H1 (cell line): ENCODE measurements around the gene CUL9. TPM values are rescaled to one million over a fixed set of nuclear protein-coding genes. Genes with fewer than 3 reads are reported as not detected.

Experiments used
- CTCF ChIA-PET: fragments of 300-600 bp; sonication (Branson Sonifier 250); formaldehyde crosslinking; loops from one replicate; lab custom pipeline; 2021; ENCODE audit not compliant: partially characterized antibody; lab: Charles Lee
- POLR2A ChIA-PET: fragments of 300-600 bp; sonication (Branson Sonifier 250); formaldehyde crosslinking; loops from one replicate; lab custom pipeline; 2021; ENCODE audit warnings: inconsistent platforms; ENCODE audit not compliant: partially characterized antibody; lab: Charles Lee
- DNase-seq, 2 experiments: peaks; one replicate each; pipeline versions ENCODE4 v3.0.0 to v3.0.0-alpha.2; 2010 to 2022; ENCODE audit warnings: low spot score in 2 of 2, low read depth in 1 of 2, mixed read lengths in 1 of 2
- FAIRE-seq: peaks from 2 replicates; lab custom pipeline; 2011; peaks lifted over from hg19 to GRCh38; lab: Jason Lieb, UNC
- H2AFZ ChIP-seq: 2 replicates; pipeline ENCODE4 v1.8.1; 2012; ENCODE audit warnings: low read length, inconsistent platforms
- H2AK5ac ChIP-seq: 2 replicates; pipeline ENCODE4 v1.6.1; 2013; ENCODE audit warnings: low read depth, low read length
- H2BK120ac ChIP-seq: replicated peaks from 2 replicates; pipeline ENCODE3; 2013; ENCODE audit warnings: low read depth, low read length, inconsistent platforms
- H2BK12ac ChIP-seq: 2 replicates; pipeline ENCODE4 v1.6.1; 2013; ENCODE audit warnings: low read depth, low read length
- H2BK15ac ChIP-seq: 2 replicates; pipeline ENCODE4 v1.6.1; 2013; ENCODE audit warnings: low read length
- H2BK20ac ChIP-seq: 2 replicates; pipeline ENCODE4 v1.6.1; 2013; ENCODE audit warnings: low read length
- H2BK5ac ChIP-seq: 2 replicates; pipeline ENCODE4 v1.6.1; 2013; ENCODE audit warnings: low read depth, low read length
- H3K14ac ChIP-seq: 2 replicates; pipeline ENCODE4 v1.6.1; 2013; ENCODE audit warnings: inconsistent platforms; ENCODE audit not compliant: insufficient read length
- H3K18ac ChIP-seq: 2 replicates; pipeline ENCODE4 v1.6.1; 2013; ENCODE audit warnings: low read length; ENCODE audit errors: extremely low read depth
- H3K23ac ChIP-seq: 2 replicates; pipeline ENCODE4 v1.6.1; 2013; ENCODE audit warnings: inconsistent platforms; ENCODE audit not compliant: insufficient read length
- H3K23me2 ChIP-seq: 2 replicates; pipeline ENCODE4 v1.6.1; 2013; ENCODE audit warnings: low read depth, low read length
- H3K27ac ChIP-seq: 2 replicates; pipeline ENCODE4 v1.6.1; 2011; ENCODE audit warnings: low read depth, low read length, inconsistent platforms
- H3K27me3 ChIP-seq, 4 experiments: replicated peaks in 1 of 4; 1 replicate in 1 of 4; 2 replicates in 3 of 4; pipeline versions ENCODE4 v1.6.1 to v1.8.1; 2011 to 2013; ENCODE audit warnings: low read length in 3 of 4, mild to moderate bottlenecking in 3 of 4, inconsistent platforms in 2 of 4, mixed read lengths in 2 of 4, moderate library complexity in 1 of 4; ENCODE audit not compliant: control insufficient read depth in 3 of 4, insufficient read depth in 3 of 4; ENCODE audit errors: extremely low read depth in 1 of 4
- H3K36me3 ChIP-seq, 4 experiments: 2 replicates each; pipeline versions ENCODE4 v1.6.1 to v1.8.1; 2011 to 2013; ENCODE audit warnings: mild to moderate bottlenecking in 4 of 4, low read length in 3 of 4, moderate library complexity in 2 of 4, control low read depth in 1 of 4, inconsistent platforms in 1 of 4; ENCODE audit not compliant: insufficient read depth in 4 of 4, control insufficient read depth in 2 of 4
- H3K4ac ChIP-seq: replicated peaks from 2 replicates; pipeline ENCODE3; 2013; ENCODE audit warnings: low read length, low read depth, mixed read lengths, inconsistent platforms; ENCODE audit not compliant: insufficient read length
- H3K4me1 ChIP-seq, 4 experiments: replicated peaks in 1 of 4; 1 replicate in 1 of 4; 2 replicates in 3 of 4; pipeline versions ENCODE4 v1.6.1 to v1.8.1; 2011 to 2013; ENCODE audit warnings: low read length in 3 of 4, inconsistent platforms in 2 of 4, mixed read lengths in 1 of 4; ENCODE audit not compliant: insufficient read depth in 4 of 4, control insufficient read depth in 3 of 4
- H3K4me2 ChIP-seq, 2 experiments: 2 replicates each; pipeline versions ENCODE4 v1.6.1 to v1.8.1; 2011 to 2013; ENCODE audit warnings: low read depth in 2 of 2, low read length in 2 of 2, control low read depth in 1 of 2, inconsistent platforms in 1 of 2, mild to moderate bottlenecking in 1 of 2; ENCODE audit not compliant: insufficient read depth in 1 of 2
- H3K4me3 ChIP-seq, 4 experiments: fragments of 200-600, 300-600 bp in 1 of 4; sonication (generic), shearing (Covaris generic), sonication (Bioruptor Twin) in 1 of 4; 2 replicates each; pipeline versions ENCODE4 v1.5.1 to v1.8.1; 2011 to 2016; ENCODE audit warnings: low read length in 4 of 4, low read depth in 3 of 4, control low read depth in 2 of 4, inconsistent platforms in 2 of 4, mild to moderate bottlenecking in 2 of 4, mixed read lengths in 1 of 4, moderate library complexity in 1 of 4; ENCODE audit not compliant: insufficient read depth in 2 of 4; ENCODE audit errors: extremely low read depth in 1 of 4
- H3K56ac ChIP-seq: replicated peaks from 2 replicates; pipeline ENCODE3; 2013; ENCODE audit warnings: low read depth, mild to moderate bottlenecking, mixed read lengths, low read length, inconsistent platforms; ENCODE audit not compliant: insufficient read length
- H3K79me1 ChIP-seq: 2 replicates; pipeline ENCODE4 v1.6.1; 2013; ENCODE audit warnings: low read depth, low read length, control low read depth
- H3K79me2 ChIP-seq, 2 experiments: 2 replicates each; pipeline versions ENCODE4 v1.6.1 to v1.8.1; 2012 to 2013; ENCODE audit warnings: low read length in 2 of 2, mild to moderate bottlenecking in 2 of 2, inconsistent platforms in 1 of 2; ENCODE audit not compliant: insufficient read depth in 2 of 2, control insufficient read depth in 1 of 2
- H3K9ac ChIP-seq, 4 experiments: replicated peaks in 1 of 4; 1 replicate in 1 of 4; 2 replicates in 3 of 4; pipeline versions ENCODE4 v1.6.1 to v1.8.1; 2011 to 2013; ENCODE audit warnings: low read depth in 3 of 4, low read length in 3 of 4, control low read depth in 2 of 4, mild to moderate bottlenecking in 2 of 4, moderate library complexity in 2 of 4, inconsistent platforms in 1 of 4; ENCODE audit errors: extremely low read depth in 1 of 4
- H3K9me3 ChIP-seq, 2 experiments: 2 replicates each; pipeline versions ENCODE4 v1.6.1 to v1.8.1; 2012 to 2013; ENCODE audit warnings: mild to moderate bottlenecking in 2 of 2, moderate library complexity in 2 of 2, control low read depth in 1 of 2, inconsistent platforms in 1 of 2, low read depth in 1 of 2, low read length in 1 of 2, mixed read lengths in 1 of 2; ENCODE audit not compliant: insufficient read depth in 2 of 2
- H4K20me1 ChIP-seq, 2 experiments: replicated peaks in 1 of 2; 2 replicates each; pipeline versions ENCODE3 to v1.8.1; 2011 to 2013; ENCODE audit warnings: inconsistent platforms in 2 of 2, low read length in 2 of 2, mild to moderate bottlenecking in 1 of 2; ENCODE audit not compliant: insufficient read depth in 2 of 2, control insufficient read depth in 1 of 2
- H4K5ac ChIP-seq: 2 replicates; pipeline ENCODE4 v1.6.1; 2013; ENCODE audit warnings: low read length, low read depth, mixed read lengths, inconsistent platforms; ENCODE audit not compliant: insufficient read length
- H4K8ac ChIP-seq: 2 replicates; pipeline ENCODE4 v1.8.0; 2013; ENCODE audit warnings: mild to moderate bottlenecking, moderate library complexity, low read length, inconsistent platforms; ENCODE audit not compliant: insufficient read depth; ENCODE audit errors: extremely low read depth
- H4K91ac ChIP-seq: replicated peaks from 2 replicates; pipeline ENCODE3; 2013; ENCODE audit warnings: low read length, mixed read lengths, inconsistent platforms; ENCODE audit not compliant: insufficient read length
- CEBPB ChIP-seq: IDR thresholded peaks from 2 replicates; pipeline ENCODE4 v1.6.1; 2012; ENCODE audit warnings: low read depth, low read length
- CHD2 ChIP-seq: IDR thresholded peaks from 2 replicates; pipeline ENCODE4 v1.6.1; 2012; ENCODE audit warnings: low read length, improper control_type of control experiment
- KDM4A ChIP-seq: IDR thresholded peaks from one replicate; pipeline ENCODE4 v1.7.1; 2012; ENCODE audit warnings: low read depth, mild to moderate bottlenecking, moderate library complexity, low read length, inconsistent platforms; ENCODE audit not compliant: severe bottlenecking
- RFX5 ChIP-seq: IDR thresholded peaks from 2 replicates; pipeline ENCODE4 v1.6.1; 2011; ENCODE audit warnings: low read depth, low read length, improper control_type of control experiment, borderline replicate concordance
- SP1 ChIP-seq: IDR thresholded peaks from 2 replicates; pipeline ENCODE4 v1.6.1; 2011; ENCODE audit warnings: low read depth, low read length
- WGBS, 2 experiments: shearing (Covaris generic) in 1 of 2; methylation state at CpG; one replicate each; pipeline versions ENCODE4 v1.1.6 to v1.1.7; 2013 to 2015; ENCODE audit warnings: low lambda C conversion rate in 2 of 2, mixed read lengths in 2 of 2, inconsistent platforms in 1 of 2, low coverage in 1 of 2, missing lambda C conversion rate in 1 of 2; ENCODE audit not compliant: insufficient replicate concordance in 2 of 2, insufficient coverage in 1 of 2, insufficient read length in 1 of 2; ENCODE audit errors: extremely low coverage in 1 of 2, missing lambda C conversion rate in 1 of 2; 5-methylcytosine and 5-hydroxymethylcytosine counted together
- polyA plus RNA-seq, 7 experiments: library from polyadenylated mRNA; depleted of rRNA in 3 of 7; stranded (reverse) in 5 of 7; unstranded in 2 of 7; fragments of >200 nt in 5 of 7; fragments of 200-250 nt in 2 of 7; gene quantifications; 1 replicate in 5 of 7; 2 replicates in 1 of 7; 4 replicates in 1 of 7; pipeline versions ENCODE4 v1.2.1 to v1.2.3, GENCODE V29; 2011 to 2013; ENCODE audit warnings: missing spikeins in 2 of 7, mixed read lengths in 2 of 7
- total RNA-seq: library from RNA; stranded (reverse); fragmentation: NEBNext Ultra II Directional; extraction: Animal tissue kit (Norgen Biotek cat#: 25700); gene quantifications from 2 replicates; pipeline ENCODE4 v1.2.1, GENCODE V29; 2021
- TF ChIP-seq, protein P1 (sequence below): IDR thresholded peaks from 2 replicates; pipeline ENCODE4 v1.6.1; 2011; ENCODE audit warnings: low read depth, mild to moderate bottlenecking, low read length; ENCODE audit not compliant: insufficient read depth
- TF ChIP-seq, protein P2 (sequence below): IDR thresholded peaks from 2 replicates; pipeline ENCODE4 v1.6.1; 2012; ENCODE audit warnings: low read length, inconsistent platforms

CUL9 gene
- total and polyA plus RNA-seq, 2 of the 8 experiments (the other 6 are each of a cell fraction or from before 2014, with no cell fraction given): 7.7 to 9.8 TPM

DNA sequence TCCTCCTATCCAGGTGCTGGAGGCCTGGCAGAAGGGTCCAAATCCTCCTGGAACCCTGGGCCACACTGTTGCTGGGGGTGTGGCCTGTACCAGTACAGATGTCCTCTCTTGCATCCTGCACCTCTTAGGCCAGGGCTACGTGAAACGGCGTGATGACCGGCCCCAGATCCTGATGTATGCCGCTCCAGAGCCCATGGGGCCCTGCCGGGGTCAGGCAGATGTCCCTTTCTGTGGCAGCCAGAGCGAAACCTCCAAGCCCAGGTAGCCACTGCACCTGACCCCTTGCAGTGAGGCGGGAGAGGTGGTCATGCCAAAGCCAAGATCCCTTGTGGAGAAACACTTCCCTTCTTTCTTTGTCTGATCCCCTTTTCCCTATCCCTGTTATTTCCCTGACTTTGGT lies 33.1 kb downstream of the CUL9 start:
- Histone ChIP-seq H3K9me3 (no peaks in the 10 kb centered on the region), H4K20me1 (peaks cover 3% of the 10 kb centered on the region in 2 experiments), H3K23ac (no peak overlapping the region), H3K4me1 (no peaks in the 10 kb centered on the region; a peak in 1 of 7 replicates), H3K4me3 (no peak overlapping the region), H3K36me3 (no peaks in the 10 kb centered on the region), H3K79me2 (no peaks in the 10 kb centered on the region), H3K9ac (no peak overlapping the region), H2BK20ac (no peak overlapping the region), H3K14ac (no peak overlapping the region), H3K23me2 (no peaks in the 10 kb centered on the region), H2BK12ac (no peak overlapping the region), H3K4me2 (no peak overlapping the region), H2BK5ac (no peak overlapping the region), H2AK5ac (no peak overlapping the region), H2BK120ac (no peak overlapping the region), H3K56ac (no peak overlapping the region), H4K91ac (no peak overlapping the region), H3K27ac (no peak overlapping the region), H3K4ac (no peak overlapping the region), H2AFZ (no peak overlapping the region), H4K8ac (no peak overlapping the region), H2BK15ac (no peak overlapping the region), H4K5ac (no peak overlapping the region), H3K18ac (no peak overlapping the region), H3K79me1 (no peaks in the 10 kb centered on the region), H3K27me3 (no peaks in the 10 kb centered on the region)
- WGBS, 2 experiments: 94% methylated on average over 8 of the region's 8 CpGs; no CpG with 5 or more reads in 1 of the 2 experiments
- ChIA-PET CTCF (interaction anchor here (0.6 to 4.9 kb wide), 3 partner anchors 9 to 53 kb away, joined by 3 to 33 read pairs (median 3); partner anchors contain the start of gene DNPH1), POLR2A (interaction anchor here (1.3 to 2.1 kb wide), 4 partner anchors 11 to 21 kb away, joined by 3 to 16 read pairs (median 4); partner anchors contain the start of gene DNPH1)
- TF ChIP-seq CHD2 (no peak), CEBPB (no peak), RFX5 (no peak), KDM4A (no peak), SP1 (no peak)
- TF ChIP-seq, protein P1, sequence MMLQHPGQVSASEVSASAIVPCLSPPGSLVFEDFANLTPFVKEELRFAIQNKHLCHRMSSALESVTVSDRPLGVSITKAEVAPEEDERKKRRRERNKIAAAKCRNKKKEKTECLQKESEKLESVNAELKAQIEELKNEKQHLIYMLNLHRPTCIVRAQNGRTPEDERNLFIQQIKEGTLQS: no peak
- TF ChIP-seq, protein P2, sequence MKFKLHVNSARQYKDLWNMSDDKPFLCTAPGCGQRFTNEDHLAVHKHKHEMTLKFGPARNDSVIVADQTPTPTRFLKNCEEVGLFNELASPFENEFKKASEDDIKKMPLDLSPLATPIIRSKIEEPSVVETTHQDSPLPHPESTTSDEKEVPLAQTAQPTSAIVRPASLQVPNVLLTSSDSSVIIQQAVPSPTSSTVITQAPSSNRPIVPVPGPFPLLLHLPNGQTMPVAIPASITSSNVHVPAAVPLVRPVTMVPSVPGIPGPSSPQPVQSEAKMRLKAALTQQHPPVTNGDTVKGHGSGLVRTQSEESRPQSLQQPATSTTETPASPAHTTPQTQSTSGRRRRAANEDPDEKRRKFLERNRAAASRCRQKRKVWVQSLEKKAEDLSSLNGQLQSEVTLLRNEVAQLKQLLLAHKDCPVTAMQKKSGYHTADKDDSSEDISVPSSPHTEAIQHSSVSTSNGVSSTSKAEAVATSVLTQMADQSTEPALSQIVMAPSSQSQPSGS: no peak
- DNase-seq (no peak), FAIRE-seq (no peak)
